ENCODE data around the gene PBRM1. TPM values are rescaled to one million over a fixed set of nuclear protein-coding genes. Genes with fewer than 3 reads are reported as not detected.

The PBRM1 gene
- total RNA-seq, 4 donors from 2014 or later = 71.0 to 93.6 (median 85.5) TPM

- Histone ChIP-seq H3K27me3 (no peaks in the 10 kb centered on the region), H3K4me1 (peaks cover 9% of the 10 kb centered on the region), H3K4me3 (no peak overlapping the region), H3K27ac (no peak overlapping the region), H3K36me3 (peaks cover 3% of the 10 kb centered on the region), H3K9me3 (no peaks in the 10 kb centered on the region)
- WGBS = 56% methylated on average over 6 of the region's 6 CpGs
- no peak for TF ChIP-seq CTCF (IDR thresholded peaks at IDR 0.05)
- TF ChIP-seq EP300 (IDR thresholded peaks at IDR 0.05) = no peak
- TF ChIP-seq POLR2A (IDR thresholded peaks at IDR 0.05) = no peak
- TF ChIP-seq POLR2AphosphoS5 (IDR thresholded peaks at IDR 0.05) = no peak
- no peak for DNase-seq (ENCODE audit: low spot score in 2 of 2)
These were observed 170.5 kb downstream of the PBRM1 start for GRCh38 chr3:52515192-52515591.

- Histone ChIP-seq H3K4me3 (no peak overlapping the region), H3K27ac (no peak overlapping the region), H3K9me3 (no peaks in the 10 kb centered on the region), H3K4me1 (peaks cover 9% of the 10 kb centered on the region), H3K36me3 (peaks cover 3% of the 10 kb centered on the region), H3K27me3 (no peaks in the 10 kb centered on the region)
- DNase-seq (ENCODE audit: low spot score in 2 of 2) = no peak
- 84% methylated on average over 7 of the region's 11 CpGs for WGBS
- TF ChIP-seq POLR2AphosphoS5 (IDR thresholded peaks at IDR 0.05) (no peak), CTCF (IDR thresholded peaks at IDR 0.05) (no peak), POLR2A (IDR thresholded peaks at IDR 0.05) (no peak), EP300 (IDR thresholded peaks at IDR 0.05) (no peak)
These were observed 171.1 kb downstream of the PBRM1 start for GRCh38 chr3:52514576-52514975.

GRCh38 chr3:52513281-52513680, 172.4 kb downstream of the PBRM1 start:
- Histone ChIP-seq H3K27me3 (no peaks in the 10 kb centered on the region), H3K36me3 (no peaks in the 10 kb centered on the region), H3K4me3 (no peak overlapping the region), H3K4me1 (peaks cover under 1% of the 10 kb centered on the region), H3K9me3 (no peaks in the 10 kb centered on the region), H3K27ac (no peak overlapping the region)
- WGBS = 100% methylated on average over 1 of the region's 7 CpGs
- TF ChIP-seq CTCF (IDR thresholded peaks at IDR 0.05) (no peak), EP300 (IDR thresholded peaks at IDR 0.05) (no peak), POLR2A (IDR thresholded peaks at IDR 0.05) (no peak), POLR2AphosphoS5 (IDR thresholded peaks at IDR 0.05) (no peak)
- no peak for DNase-seq (ENCODE audit: low spot score in 2 of 2)

- Histone ChIP-seq H3K27me3 (no peaks in the 10 kb centered on the region), H3K9me3 (no peaks in the 10 kb centered on the region), H3K27ac (no peak overlapping the region), H3K36me3 (no peaks in the 10 kb centered on the region), H3K4me3 (no peak overlapping the region), H3K4me1 (no peaks in the 10 kb centered on the region)
- DNase-seq (ENCODE audit: low spot score in 2 of 2) = no peak
- TF ChIP-seq CTCF (IDR thresholded peaks at IDR 0.05) (no peak), POLR2AphosphoS5 (IDR thresholded peaks at IDR 0.05) (no peak), EP300 (IDR thresholded peaks at IDR 0.05) (no peak), POLR2A (IDR thresholded peaks at IDR 0.05) (no peak)
- WGBS = 82% methylated on average over 3 of the region's 17 CpGs
These were observed 173.0 kb downstream of the PBRM1 start for GRCh38 chr3:52512727-52513126.

GRCh38 chr3:52512105-52512504, 173.6 kb downstream of the PBRM1 start:
- H3K27me3 ChIP-seq = no peaks in the 10 kb centered on the region
- H3K27ac ChIP-seq = no peak overlapping the region
- no peaks in the 10 kb centered on the region for H3K36me3 ChIP-seq
- no peak for DNase-seq (ENCODE audit: low spot score in 2 of 2)
- H3K4me1 ChIP-seq = no peaks in the 10 kb centered on the region
- TF ChIP-seq CTCF (IDR thresholded peaks at IDR 0.05) (no peak), EP300 (IDR thresholded peaks at IDR 0.05) (no peak), POLR2A (IDR thresholded peaks at IDR 0.05) (no peak), POLR2AphosphoS5 (IDR thresholded peaks at IDR 0.05) (no peak)
- WGBS = 67% methylated on average over 1 of the region's 8 CpGs
- no peak overlapping the region for H3K4me3 ChIP-seq
- H3K9me3 ChIP-seq = no peaks in the 10 kb centered on the region

Measured in suprapubic skin (tissue), 4 donors.